HG03432 (cell line): ENCODE results near the gene PCSK5.

Experiments
- ATAC-seq: cut with Tn5 transposase; IDR thresholded peaks from one replicate; pipeline ENCODE4 v1.9.1; 2021; ENCODE audit warnings: mild to moderate bottlenecking, moderate library complexity; ENCODE audit not compliant: unreplicated experiment

Gene PCSK5

DNA sequence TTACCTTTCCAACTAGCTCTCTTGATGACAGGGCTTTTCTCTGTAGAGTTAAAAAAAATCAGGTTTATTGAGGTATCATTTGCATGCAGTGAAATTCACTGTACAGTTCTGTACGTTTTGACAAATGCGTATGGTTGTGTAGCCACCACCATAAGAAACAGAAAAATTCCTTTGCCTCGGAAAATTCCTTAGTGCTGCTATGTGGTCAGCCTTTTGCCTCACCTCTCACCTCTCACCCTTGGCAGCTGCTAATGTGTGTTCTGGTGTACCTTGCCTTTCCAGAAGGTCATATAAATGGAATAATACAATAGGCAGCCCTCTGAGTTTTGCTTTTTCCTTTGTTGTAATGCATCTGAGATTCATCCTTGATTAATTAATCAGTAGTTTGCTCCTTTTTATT lies 28.4 kb downstream of the PCSK5 start:
- no peak for ATAC-seq

DNA sequence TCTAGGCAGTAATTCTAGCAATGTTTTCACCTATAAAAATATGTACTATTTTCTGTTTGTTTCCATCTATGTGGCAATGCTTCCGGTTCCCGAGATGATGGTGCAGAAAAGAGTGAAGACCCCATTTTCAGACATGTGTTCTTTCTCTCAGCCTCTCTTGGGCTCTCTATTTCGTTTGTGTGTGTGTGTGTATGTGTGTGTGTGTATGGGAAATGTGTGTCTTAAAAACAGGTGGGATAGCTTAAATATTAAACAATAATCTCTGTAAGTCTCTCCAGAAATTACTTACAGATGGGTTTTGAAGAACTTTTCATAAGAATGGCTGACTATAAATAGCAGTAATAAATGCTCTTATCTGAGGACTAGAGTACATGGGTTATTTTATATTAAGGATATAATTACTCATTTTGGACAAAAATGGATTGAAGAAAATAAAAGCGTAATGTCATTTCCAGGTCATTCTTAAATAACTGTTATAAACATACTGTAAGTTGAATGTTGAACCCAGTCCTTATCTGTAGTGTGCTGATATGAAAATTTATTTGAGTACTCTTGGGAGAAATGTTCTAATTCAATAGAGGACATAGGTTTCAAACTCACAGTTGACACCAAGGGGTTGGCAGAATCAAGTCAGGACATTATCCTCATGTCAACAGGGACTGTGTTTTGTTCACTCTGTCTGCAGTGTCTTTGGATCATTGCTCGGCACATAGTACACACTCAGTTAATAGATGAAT lies 31.1 kb downstream of the PCSK5 start:
- ATAC-seq = no peak

DNA sequence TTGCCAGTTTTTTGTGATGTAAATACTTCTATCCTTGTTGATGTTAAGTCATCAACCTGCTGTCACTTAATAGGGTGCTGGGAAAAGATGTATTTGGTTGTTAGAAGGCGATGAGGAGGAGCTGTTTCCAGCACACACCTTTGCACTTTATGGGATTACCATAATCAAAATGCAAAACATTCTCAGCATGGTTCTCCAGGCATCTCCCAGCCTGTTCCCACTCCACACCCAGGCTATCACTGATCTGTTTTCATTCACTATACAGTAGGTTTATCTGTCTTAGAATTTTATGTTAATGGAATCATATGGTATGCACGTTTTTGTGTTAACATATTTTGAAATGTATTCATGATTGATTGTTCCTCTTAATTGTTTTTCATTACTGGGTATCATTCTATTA lies 35.9 kb downstream of the PCSK5 start:
- ATAC-seq = no peak

DNA sequence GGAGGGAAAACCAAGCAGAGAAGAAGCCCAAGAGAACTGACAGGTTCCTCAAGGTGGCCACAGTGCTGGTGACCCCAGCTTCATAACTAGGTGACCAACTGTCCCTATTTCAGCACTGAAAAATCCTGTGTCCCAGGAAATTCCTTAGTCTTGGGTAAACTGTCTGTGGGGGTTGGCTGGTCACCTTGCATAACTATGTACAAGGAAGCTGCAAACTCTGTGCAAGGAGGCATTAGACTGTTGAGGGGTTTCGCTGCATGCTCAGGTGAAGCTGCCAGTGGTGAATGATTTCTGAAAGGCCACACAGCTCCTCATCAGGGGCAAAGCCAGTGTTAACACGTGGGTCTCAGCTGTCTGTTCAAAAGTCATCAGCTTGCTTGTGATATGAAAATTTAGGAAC lies 36.9 kb downstream of the PCSK5 start:
- no peak for ATAC-seq

DNA sequence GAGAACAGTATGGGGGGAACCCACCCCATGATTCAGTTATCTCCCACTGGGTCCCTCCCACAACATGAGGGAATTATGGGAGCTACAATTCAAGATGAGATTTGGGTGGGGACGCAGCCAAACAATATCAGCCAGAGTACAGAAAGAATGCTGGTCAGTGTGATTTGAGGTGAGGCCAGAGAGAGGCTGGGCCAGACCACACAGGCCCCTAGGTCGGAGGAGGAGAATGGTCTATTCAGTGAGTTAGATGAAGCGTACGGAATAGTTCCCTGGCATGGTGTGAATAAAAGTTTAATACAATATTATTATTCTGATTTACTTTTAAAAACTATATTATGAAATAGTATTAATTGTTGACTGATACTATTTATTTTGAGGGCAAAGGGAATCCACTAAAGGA lies 39.7 kb downstream of the PCSK5 start:
- no peak for ATAC-seq

DNA sequence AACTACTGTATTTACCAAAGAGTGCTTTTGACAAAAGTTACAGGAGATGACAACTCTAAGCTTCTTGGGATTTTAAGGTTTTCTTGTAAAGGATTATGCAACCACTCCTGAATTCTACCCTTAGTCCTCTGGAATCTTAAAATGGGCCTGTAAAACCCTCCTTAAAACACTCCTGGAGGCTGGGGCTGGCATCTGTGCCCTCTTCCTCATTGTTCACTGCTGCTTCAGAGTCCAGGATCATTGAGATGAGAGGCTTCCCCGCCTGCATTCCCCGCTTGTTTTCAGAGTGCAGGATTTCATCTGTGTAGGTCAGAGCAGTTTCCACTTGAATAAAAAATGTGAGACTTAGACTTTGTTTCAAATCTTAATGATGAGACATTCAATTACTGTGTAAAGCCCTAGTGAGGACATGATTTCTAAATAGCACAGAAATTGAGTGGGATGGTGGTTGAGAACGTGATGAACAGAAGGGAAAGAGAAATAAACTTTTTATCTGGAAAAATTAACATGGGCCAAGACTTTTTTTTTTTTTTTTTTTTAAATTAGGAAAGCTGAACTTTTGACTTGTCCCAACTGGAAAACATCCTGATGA lies 40.4 kb downstream of the PCSK5 start:
- no peak for ATAC-seq

DNA sequence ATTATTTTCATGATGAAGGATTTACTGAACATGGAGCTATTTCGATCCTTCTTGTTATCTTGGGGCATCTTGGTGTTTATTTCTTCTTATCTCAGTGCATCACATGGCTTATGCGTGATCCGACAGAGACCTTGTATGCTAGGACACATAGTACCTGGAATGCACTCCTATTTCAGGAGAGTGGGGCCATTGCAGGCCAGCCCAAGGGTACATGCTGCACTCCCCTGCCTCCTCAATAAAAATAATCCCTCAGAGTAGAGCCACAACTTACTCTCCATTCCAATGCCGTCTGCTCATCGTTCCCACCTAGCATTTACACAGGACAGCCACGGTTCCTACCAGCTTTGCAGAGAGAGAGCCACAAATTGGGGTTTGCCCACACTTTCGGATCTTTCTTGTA lies 43.5 kb downstream of the PCSK5 start:
- no peak for ATAC-seq

DNA sequence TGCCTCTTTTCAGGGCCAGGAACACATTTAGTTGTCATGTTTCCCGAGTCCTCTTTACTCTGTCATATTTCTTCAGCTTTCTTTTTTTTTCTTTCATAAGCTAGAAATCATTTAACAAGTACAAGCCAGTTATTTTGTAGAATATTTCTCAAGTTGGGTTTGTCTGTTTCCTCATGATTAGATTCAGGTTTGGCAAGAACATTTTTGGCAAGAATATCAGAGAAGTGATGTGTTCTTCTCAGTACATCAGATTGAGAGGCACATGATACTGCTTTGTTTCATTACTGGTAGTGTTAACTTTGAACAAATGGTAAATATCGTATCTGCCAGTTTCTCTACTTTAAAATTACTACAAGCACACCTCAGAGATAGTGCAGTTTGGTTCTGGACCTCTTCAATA lies 45.1 kb downstream of the PCSK5 start:
- ATAC-seq = no peak

DNA sequence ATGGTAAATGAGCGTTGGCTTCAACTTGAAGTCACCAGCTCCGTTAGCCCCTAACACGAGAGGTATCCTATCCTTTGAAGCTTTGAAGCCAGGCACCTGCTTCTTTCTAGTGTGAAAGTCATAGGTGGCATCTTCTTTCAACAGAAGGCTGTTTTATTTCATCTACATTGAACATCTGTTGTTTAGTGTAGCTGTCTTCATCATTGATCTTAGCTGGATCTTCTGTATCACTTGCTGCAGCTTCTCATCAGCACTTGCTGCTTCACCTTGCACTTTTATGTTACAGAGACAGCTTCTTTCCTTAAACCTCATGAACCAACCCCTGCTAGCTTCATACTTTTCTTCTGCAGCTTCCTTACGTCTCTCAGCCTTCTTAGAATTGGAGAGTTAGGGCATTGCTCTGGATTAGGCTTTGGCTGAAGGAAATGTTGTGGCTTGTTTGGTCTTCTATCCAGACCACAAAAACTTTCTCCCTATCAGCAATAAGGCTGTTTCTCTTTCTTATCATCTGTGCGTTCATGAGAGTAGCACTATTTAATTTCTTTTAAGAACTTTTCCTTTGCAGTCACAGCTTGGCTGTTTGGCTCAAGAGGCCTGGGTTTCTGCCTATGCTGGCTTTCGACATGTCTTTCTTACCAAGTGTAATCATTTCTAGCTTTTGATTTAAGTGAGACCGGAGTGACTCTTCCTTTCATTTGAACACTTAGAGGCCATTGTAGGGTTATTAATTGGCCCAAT lies 47.2 kb downstream of the PCSK5 start:
- ATAC-seq = no peak

DNA sequence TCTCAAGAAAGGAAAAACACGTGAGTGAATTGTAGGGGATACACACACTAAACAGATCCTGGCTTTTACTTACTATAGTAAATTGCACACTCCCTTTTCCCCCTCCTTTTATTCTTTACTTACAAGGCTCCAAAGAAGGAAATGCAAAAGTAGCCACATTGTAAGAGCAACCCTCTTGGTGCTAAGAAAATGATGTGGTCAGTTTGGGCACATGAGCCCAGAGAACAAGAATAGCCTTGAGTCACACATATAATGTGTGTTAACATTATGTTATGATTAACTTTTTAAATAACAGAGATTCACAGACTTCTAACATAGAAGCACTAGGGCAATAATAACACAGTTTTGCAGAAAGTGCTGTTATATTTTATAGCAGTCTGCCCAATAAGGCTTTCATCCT lies 48.5 kb downstream of the PCSK5 start:
- no peak for ATAC-seq

DNA sequence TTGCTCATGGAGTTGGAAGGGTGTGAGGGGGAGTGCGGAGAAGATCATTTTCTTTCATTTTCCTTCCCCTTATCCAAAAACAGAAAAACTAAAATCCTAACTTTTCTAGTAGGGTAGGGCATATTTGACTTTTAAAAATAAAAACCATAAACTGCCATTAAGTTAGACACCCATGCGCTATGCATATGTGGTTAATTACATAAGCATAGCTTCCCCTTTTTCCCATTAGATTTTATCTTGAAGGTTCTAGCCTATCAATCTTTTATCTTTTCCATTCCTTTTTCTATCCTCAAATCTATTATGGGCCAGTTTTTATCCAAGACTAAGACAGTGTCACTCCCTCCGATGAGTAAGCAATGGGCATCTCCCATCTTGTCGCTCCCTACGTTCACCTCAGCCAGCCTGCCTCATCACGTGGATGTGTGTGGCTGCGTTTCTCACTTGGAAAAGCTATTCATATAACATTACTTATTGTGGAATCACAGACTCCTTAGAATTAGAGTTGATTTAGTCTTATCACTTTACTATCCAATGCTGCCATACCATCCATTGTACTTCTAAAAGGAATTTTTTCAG lies 49.2 kb downstream of the PCSK5 start:
- ATAC-seq = no peak

DNA sequence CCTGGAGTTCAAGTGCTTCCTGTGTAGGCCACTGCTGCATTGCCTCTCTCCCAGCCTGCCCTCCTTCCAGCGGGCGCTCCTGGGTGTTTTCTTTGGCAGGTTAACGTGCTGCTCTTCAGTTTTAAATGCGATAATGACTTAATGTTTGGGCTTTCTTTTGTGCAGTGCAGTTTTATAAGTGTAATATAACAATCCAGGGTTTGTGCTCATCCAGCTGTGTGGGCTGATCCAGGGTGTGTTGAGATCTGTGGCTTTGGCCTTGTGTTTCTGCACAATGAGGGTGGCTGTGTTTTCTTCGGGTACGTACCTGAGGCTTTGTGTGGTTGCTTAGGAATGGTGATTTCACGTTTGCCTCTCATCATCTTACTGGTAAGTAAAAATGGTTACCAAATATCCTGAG lies 50.6 kb downstream of the PCSK5 start:
- no peak for ATAC-seq

DNA sequence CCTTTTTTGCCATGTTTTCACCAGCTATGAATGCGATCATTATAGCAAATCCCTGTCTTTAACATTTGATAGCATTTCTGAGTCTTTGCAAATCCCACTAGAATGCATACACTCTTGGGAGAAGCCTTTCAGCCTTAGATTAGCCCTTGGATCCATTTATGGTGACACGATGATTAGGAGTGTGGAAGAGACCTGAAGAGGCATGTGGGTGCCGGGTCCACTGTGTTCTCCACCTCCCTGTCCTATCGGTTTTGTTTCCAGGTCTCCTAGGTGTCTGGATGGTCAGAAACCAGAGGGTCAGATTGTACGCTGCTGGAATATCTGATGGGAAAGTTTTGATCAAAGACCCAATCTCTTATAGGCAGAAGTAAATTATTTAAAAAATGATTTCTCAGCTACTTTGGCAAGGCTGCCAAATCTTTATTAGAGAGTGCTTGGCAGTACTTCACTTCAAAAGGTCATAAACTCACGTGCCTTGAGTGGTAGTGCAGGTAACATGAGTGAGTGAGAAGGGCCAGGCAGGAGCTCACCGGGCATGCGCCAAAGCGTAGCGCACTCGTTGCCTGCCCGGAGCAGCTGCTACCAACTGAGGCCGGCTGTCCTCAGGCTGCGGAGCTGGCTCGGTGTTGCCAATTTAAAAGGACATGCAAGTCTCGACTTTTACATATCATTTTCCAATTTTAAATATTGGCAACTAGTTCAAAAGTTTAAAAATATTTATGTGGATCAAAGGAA lies 51.3 kb downstream of the PCSK5 start:
- ATAC-seq = no peak

DNA sequence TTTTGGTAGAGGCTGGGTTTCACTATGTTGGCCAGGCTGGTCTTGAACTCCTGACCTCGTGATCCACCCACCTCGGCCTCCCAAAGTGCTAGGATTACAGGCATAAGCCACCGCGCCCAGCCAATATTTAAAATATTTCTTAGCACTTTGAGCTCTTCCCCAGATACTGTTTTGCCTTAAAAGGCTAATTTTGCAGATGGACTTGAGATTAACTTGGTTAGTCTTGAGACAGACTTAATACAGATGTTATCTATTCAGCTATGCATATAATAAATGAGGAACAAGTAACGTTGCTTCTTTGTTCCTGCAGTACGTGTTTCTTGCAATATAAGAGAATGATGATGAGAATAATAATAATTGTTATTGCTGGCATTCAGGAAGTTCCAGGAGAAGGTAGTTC lies 56.3 kb downstream of the PCSK5 start:
- ATAC-seq = no peak

DNA sequence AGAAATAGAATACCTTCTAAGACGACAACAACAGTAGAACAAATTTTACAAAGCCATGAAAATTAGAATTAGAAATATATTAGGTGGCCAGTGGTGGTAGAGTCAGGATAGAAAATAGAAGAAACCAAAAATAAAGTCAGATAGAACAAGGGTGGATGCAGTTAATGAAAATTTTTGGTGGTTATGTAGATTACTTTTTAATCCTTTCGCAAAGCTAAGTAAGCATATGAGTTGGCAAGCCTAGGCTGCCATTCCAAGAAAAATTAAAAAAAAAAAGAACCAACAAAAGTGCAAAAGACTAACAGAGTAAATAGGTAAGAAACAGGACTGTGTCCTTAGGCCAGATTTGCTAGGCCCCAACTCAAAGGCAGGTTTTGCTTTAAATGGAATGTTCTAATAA lies 56.8 kb downstream of the PCSK5 start:
- ATAC-seq = no peak

DNA sequence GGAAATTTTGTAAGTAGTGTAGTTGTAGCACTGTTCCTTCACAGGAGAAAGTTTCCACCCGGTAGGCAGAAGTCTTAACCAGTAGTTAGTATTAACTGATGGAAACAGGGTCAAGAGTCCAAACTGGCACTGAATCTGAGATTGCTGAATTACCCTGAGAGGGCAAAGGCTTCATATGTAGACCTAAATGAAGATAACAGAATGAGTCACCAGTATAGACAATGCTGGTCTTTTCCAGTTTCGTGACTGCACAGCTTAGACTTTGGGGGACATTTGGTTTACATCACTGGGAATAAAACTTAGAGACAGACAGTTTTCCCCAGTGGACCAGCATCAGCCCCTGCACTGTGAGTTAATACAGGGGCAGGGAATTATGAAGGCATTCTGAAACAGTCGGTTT lies 60.5 kb downstream of the PCSK5 start:
- ATAC-seq = no peak

DNA sequence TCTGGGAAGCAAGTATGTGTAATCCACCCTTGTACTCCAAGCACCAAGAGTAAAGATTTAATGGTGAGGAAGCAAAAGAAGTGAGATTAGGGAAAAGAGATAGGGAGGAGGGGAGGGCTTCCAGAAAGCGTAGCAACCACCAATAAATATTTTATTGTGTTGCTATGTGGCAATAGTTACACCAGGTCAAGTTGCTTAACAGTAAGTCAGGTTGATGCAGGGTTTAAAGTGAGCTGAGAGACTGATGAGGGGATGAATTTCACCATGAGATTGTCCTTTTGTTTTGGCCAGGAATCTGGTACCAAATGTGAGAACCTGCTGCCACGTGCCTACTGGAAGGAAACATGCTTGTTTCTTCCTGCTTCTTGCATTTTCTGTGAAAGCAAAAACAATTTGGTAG lies 62.7 kb downstream of the PCSK5 start:
- no peak for ATAC-seq

DNA sequence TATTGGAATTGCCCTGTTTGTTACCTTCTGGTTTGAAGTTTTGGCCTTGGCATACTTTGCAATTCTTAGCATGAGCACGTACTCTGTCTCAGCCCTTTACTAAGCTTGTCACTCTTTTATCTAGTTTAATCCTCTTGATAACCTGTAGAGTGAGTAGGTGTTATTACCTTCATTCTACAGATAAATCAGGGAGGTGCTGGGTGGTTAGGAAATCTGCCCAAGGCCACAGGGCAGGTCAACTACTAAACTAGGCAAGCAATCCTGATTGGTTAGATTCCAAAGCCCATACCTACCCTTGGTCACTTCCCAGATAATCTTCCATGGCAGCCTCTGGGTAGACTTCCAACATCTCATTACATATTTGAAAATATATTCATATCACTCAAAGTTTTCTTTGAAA lies 65.7 kb downstream of the PCSK5 start:
- no peak for ATAC-seq

DNA sequence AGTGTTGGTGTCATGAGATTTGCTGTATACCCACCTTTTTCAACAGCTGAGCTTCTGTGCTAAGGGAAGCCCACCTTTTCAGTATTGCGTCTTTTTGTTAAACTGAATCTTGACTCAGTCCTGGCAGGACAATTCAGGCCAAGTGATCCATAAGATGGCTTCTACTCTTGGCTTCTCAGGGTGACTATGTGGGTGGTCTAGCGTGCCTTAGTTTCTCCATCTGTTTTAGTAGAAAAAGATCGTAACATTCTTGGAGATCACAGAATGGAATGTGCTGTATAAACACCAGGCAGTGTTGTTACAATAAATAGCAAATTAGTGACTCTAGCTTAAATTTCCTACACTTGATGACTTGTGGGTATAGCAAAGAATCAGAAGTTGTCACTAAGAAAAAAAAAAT lies 66.6 kb downstream of the PCSK5 start:
- no peak for ATAC-seq

DNA sequence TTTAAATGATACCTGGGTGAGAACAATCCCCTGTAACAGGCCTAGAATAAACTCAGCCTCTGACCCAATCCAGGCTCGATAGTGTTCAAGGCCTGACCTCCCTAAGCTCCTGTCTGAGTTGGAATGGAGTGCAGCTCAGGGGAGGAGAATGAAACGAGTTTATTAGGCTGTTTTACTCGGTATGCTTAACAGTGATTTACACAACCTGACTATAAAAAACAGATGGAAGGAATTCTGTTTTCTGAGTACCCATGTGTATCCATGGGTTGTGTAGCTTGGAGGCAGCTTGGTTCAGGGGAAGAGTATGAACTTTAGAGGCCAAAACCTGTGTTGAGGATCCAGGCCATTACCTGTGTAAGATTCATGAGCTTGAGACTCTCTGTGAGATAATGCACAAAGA lies 67.8 kb downstream of the PCSK5 start:
- no peak for ATAC-seq

DNA sequence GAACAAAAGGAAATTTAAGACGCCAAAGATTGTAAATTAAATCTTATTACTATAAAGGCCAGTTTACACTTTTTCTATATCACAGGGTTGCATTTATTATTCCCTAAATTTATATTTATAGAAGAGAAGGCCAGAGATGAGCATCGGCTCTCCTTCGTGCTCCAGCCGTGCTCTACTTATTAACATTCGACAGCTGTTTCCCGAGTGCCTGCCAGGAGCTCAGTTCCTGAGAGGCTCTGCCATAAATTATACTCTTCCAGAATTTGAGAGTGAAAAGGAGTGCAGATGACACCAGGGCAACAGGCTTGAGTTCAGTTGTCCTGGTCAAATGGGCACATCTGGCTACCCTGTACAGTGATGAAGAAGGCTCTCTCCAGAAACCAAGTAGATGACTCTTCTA lies 70.1 kb downstream of the PCSK5 start:
- no peak for ATAC-seq
